WTC11 (cell line): Measurements from ENCODE around the gene PLIN5. TPM values are rescaled to one million over a fixed set of nuclear protein-coding genes. Genes with fewer than 3 reads are reported as not detected.

Experiments
- ATAC-seq: fragments of 200-7000 bp; cut with Tn5 transposase; 2 replicates; pipeline ENCODE4 v1.10.0; 2021; ENCODE audit warnings: mild to moderate bottlenecking, moderate library complexity
- CTCF ChIA-PET: fragments of 300-600 bp; sonication (Branson Sonifier 250); formaldehyde crosslinking; loops from one replicate; lab custom pipeline; 2021; ENCODE audit warnings: antibody characterized with exemption; lab: Charles Lee
- POLR2A ChIA-PET: fragments of 350-600 bp; sonication (Branson Sonifier 250); formaldehyde crosslinking; loops from one replicate; lab custom pipeline; 2021; ENCODE audit warnings: antibody characterized with exemption; lab: Charles Lee
- DNase-seq: peaks from one replicate; pipeline ENCODE4 v3.0.0; 2021; ENCODE audit warnings: low spot score
- H3K27ac Mint-ChIP-seq: 2 replicates; pipeline ENCODE4 v1.8.0; 2021; ENCODE audit warnings: mixed read lengths
- H3K27me3 Mint-ChIP-seq: 2 replicates; pipeline ENCODE4 v1.8.0; 2021; ENCODE audit warnings: low read depth, mild to moderate bottlenecking, moderate library complexity, mixed read lengths
- H3K36me3 Mint-ChIP-seq: 2 replicates; pipeline ENCODE4 v1.8.0; 2021; ENCODE audit warnings: mixed read lengths
- H3K4me1 Mint-ChIP-seq: 2 replicates; pipeline ENCODE4 v1.8.0; 2022; ENCODE audit warnings: mixed read lengths
- H3K4me3 Mint-ChIP-seq: 2 replicates; pipeline ENCODE4 v1.8.0; 2021; ENCODE audit warnings: mild to moderate bottlenecking, moderate library complexity, mixed read lengths
- H3K9me3 Mint-ChIP-seq: 2 replicates; pipeline ENCODE4 v1.8.0; 2021; ENCODE audit warnings: mixed read lengths
- AR ChIP-seq: fragments of 250-450 bp; sonication (Bioruptor Pico); IDR thresholded peaks from 2 replicates; pipeline ENCODE4 v1.9.0; 2021; ENCODE audit warnings: mild to moderate bottlenecking
- ATF2 ChIP-seq: sonication (generic); formaldehyde crosslinking; IDR thresholded peaks from 2 replicates; pipeline ENCODE4 v1.8.1; 2022; ENCODE audit warnings: low read depth, missing genetic modification reagents, borderline replicate concordance
- ATF6 ChIP-seq: sonication (generic); formaldehyde crosslinking; IDR thresholded peaks from 2 replicates; pipeline ENCODE4 v1.8.1; 2023; ENCODE audit warnings: mild to moderate bottlenecking, missing genetic modification reagents
- ESRRA ChIP-seq: sonication (generic); formaldehyde crosslinking; IDR thresholded peaks from 2 replicates; pipeline ENCODE4 v1.8.1; 2022; ENCODE audit warnings: mild to moderate bottlenecking, missing genetic modification reagents, borderline replicate concordance
- ETV6 ChIP-seq: sonication (generic); formaldehyde crosslinking; IDR thresholded peaks from 2 replicates; pipeline ENCODE4 v1.8.1; 2022; ENCODE audit warnings: mild to moderate bottlenecking, missing genetic modification reagents
- HMGXB4 ChIP-seq: sonication (generic); formaldehyde crosslinking; IDR thresholded peaks from 2 replicates; pipeline ENCODE4 v1.8.1; 2023; ENCODE audit warnings: mild to moderate bottlenecking, moderate library complexity, missing genetic modification reagents
- NFATC4 ChIP-seq: fragments of 250-450 bp; sonication (Bioruptor Pico); IDR thresholded peaks from 2 replicates; pipeline ENCODE4 v1.9.0; 2021; ENCODE audit warnings: mild to moderate bottlenecking
- PREB ChIP-seq: sonication (generic); formaldehyde crosslinking; IDR thresholded peaks from 2 replicates; pipeline ENCODE4 v1.8.1; 2022; ENCODE audit warnings: mild to moderate bottlenecking, missing genetic modification reagents, moderate library complexity, borderline replicate concordance
- RELA ChIP-seq: sonication (generic); formaldehyde crosslinking; IDR thresholded peaks from 2 replicates; pipeline ENCODE4 v1.8.1; 2022; ENCODE audit warnings: missing genetic modification reagents, mild to moderate bottlenecking, borderline replicate concordance
- SMAD3 ChIP-seq: sonication (generic); formaldehyde crosslinking; IDR thresholded peaks from 2 replicates; pipeline ENCODE4 v1.8.0; 2022; ENCODE audit warnings: missing genetic modification reagents, mild to moderate bottlenecking, borderline replicate concordance
- SP1 ChIP-seq: sonication (generic); formaldehyde crosslinking; conservative IDR thresholded peaks from 2 replicates; pipeline ENCODE4 v1.8.1; 2022; ENCODE audit warnings: missing genetic modification reagents
- TCF7 ChIP-seq: sonication (generic); formaldehyde crosslinking; IDR thresholded peaks from 2 replicates; pipeline ENCODE4 v1.8.0; 2022; ENCODE audit warnings: mild to moderate bottlenecking, low read depth, missing genetic modification reagents, moderate library complexity
- USF1 ChIP-seq: sonication (generic); formaldehyde crosslinking; IDR thresholded peaks from 2 replicates; pipeline ENCODE4 v1.8.0; 2022; ENCODE audit warnings: mild to moderate bottlenecking, missing genetic modification reagents
- ZNF232 ChIP-seq: sonication (generic); formaldehyde crosslinking; IDR thresholded peaks from 2 replicates; pipeline ENCODE4 v1.8.0; 2022; ENCODE audit warnings: mild to moderate bottlenecking, missing genetic modification reagents
- ZSCAN18 ChIP-seq: fragments of 250-450 bp; sonication (Bioruptor Pico); IDR thresholded peaks from 2 replicates; pipeline ENCODE4 v2.1.2; 2022; ENCODE audit warnings: mild to moderate bottlenecking, moderate library complexity
- total RNA-seq: library from RNA; stranded (reverse); gene quantifications from 3 replicates; pipeline ENCODE4 v1.2.3, GENCODE V29; 2021
- TF ChIP-seq, protein P1 (sequence below): sonication (generic); formaldehyde crosslinking; IDR thresholded peaks from 2 replicates; pipeline ENCODE4 v1.8.1; 2023; ENCODE audit warnings: mild to moderate bottlenecking, missing genetic modification reagents, moderate library complexity
- TF ChIP-seq, protein P2 (sequence below): sonication (generic); formaldehyde crosslinking; IDR thresholded peaks from 2 replicates; pipeline ENCODE4 v1.8.1; 2022; ENCODE audit warnings: missing genetic modification reagents, borderline replicate concordance

Gene PLIN5
- total RNA-seq, 1 experiment from 2014 or later: 3.9 TPM

- TF ChIP-seq HMGXB4 (CRISPR knock-in tag): no peak
- TF ChIP-seq ATF2: no peak
Observed at GRCh38 chr19:4556597-4557127, 21.6 kb upstream of the PLIN5 start (continued).

DNA sequence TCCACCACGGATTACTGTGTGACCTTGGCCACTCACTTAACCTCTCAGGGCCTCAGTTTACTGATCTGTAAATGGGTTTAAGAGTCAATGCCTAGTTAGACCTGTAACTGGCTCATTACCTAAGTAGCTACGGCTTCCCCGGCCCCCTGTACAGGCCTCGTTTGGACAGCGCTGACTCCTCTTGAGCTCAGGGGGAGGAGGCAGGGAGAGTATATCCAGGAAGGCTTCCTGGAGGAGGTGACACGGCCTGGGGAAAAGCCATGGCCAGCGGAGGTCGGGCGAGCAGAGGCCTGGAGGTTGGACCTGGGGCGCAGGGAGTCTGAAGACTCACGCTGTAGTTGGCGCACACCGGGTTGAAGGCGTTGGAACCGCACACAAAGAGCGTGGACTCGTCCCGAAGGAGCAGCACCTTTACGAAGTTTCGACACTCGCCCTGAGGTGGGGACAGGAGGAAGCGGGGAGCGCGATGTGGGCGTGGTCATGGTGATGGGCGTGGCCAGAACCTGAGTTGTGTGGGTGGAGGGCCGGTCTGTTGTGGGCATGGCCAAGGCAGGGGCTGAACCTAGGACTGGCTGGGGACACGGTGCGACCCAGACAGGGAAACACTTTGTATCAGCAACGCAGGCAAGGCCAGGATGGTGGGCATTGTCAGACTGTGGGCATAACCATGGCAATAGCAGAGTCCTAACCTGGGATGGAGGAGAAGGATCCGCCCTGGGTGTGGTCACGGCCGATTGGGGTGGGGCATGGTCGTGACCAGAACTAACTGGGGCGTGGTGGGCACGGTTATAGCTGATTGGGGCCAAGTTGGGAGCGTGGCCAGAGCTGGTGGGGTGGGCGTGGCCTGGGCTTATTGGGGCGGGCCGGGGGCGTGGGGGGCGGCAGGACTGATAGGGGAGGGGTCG lies 20.9 kb upstream of the PLIN5 start:
- H3K9me3 Mint-ChIP-seq: no peaks in the 10 kb centered on the region
- DNase-seq (peak; percentile 80), ATAC-seq (peak; percentile 75)
- peak overlapping the region; percentile 89 for H3K27ac Mint-ChIP-seq
- H3K27me3 Mint-ChIP-seq: peaks cover 2% of the 10 kb centered on the region; the same call in 1 of the 2 replicates
- ChIA-PET POLR2A (interaction anchor here (1.1 kb wide), 1 partner anchor 112 kb away, joined by 4 read pairs; no protein-coding TSS in a partner anchor), CTCF (interaction anchor here (0.5 to 1.7 kb wide), 12 partner anchors 11 to 235 kb away, joined by 3 to 13 read pairs (median 4); partner anchors contain the start of gene PLIN5)
- H3K4me3 Mint-ChIP-seq: peak overlapping the region; percentile 40; the same call in 1 of the 2 replicates
- H3K4me1 Mint-ChIP-seq: peaks cover 9% of the 10 kb centered on the region
- peaks cover 35% of the 10 kb centered on the region for H3K36me3 Mint-ChIP-seq
- TF ChIP-seq PREB (CRISPR knock-in tag): no peak
- no peak for TF ChIP-seq ZSCAN18 (CRISPR knock-in tag)
- no peak for TF ChIP-seq AR (CRISPR knock-in tag)
- no peak for TF ChIP-seq ETV6 (CRISPR knock-in tag)
- TF ChIP-seq SP1 (CRISPR knock-in tag): 0 out of 2 replicates have a peak, but pooled peaks have one; percentile 44
- TF ChIP-seq USF1: no peak
- no peak for TF ChIP-seq NFATC4 (CRISPR knock-in tag)
- no peak for TF ChIP-seq ZNF232 (CRISPR knock-in tag)
- TF ChIP-seq RELA (CRISPR knock-in tag): no peak
- TF ChIP-seq, protein P1, sequence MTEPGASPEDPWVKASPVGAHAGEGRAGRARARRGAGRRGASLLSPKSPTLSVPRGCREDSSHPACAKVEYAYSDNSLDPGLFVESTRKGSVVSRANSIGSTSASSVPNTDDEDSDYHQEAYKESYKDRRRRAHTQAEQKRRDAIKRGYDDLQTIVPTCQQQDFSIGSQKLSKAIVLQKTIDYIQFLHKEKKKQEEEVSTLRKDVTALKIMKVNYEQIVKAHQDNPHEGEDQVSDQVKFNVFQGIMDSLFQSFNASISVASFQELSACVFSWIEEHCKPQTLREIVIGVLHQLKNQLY (CRISPR knock-in tag): no peak
- TF ChIP-seq ESRRA (CRISPR knock-in tag): no peak
- TF ChIP-seq ATF6 (CRISPR knock-in tag): no peak
- TF ChIP-seq, protein P2, sequence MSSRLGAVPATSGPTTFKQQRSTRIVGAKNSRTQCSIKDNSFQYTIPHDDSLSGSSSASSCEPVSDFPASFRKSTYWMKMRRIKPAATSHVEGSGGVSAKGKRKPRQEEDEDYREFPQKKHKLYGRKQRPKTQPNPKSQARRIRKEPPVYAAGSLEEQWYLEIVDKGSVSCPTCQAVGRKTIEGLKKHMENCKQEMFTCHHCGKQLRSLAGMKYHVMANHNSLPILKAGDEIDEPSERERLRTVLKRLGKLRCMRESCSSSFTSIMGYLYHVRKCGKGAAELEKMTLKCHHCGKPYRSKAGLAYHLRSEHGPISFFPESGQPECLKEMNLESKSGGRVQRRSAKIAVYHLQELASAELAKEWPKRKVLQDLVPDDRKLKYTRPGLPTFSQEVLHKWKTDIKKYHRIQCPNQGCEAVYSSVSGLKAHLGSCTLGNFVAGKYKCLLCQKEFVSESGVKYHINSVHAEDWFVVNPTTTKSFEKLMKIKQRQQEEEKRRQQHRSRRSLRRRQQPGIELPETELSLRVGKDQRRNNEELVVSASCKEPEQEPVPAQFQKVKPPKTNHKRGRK (CRISPR knock-in tag): no peak
- no peak for TF ChIP-seq SMAD3 (CRISPR knock-in tag)
- TF ChIP-seq TCF7: no peak
